ENCODE results near the gene TMEM250.

Gene TMEM250

DNA sequence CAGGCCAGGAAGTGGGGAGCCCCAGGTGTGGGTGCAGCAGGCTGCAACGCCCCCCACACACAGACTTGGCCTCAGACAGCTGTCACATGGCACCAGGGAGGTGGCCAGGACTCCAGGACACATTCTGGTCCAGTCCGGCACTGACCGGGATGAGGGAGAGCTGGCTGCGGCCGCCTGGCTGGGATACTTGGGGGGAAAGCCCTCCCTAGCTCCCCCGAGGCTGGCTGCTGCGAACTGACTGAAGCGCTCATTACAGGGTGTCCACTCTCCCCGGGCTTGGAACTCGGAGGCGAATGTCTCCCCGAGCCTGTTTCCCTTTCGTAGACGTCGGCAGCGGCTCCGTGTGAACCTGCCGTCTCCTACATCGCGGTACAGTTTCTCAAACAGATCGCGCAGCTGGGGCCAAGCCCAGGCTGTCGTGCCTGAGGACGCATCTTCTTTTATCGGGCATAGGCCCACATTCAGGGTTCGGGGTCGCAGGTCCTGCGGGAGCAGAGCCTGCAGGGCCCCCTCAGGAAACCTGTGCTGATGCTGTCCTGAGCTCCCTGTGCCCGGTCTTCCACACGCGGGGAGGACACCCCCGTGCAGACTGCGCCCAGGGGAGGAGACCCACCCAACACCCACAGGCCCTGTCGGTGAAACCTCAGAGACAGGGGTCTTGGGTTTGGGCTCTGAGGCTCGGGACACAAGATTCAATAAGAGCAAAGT, 43.4 kb downstream of the TMEM250 start:
- H3K36me3 Mint-ChIP-seq (ENCODE audit: insufficient read depth), result peaks cover 5% of the 10 kb centered on the region
- H3K27me3 Mint-ChIP-seq, result no peaks in the 10 kb centered on the region
- peaks cover 34% of the 10 kb centered on the region for H3K4me1 Mint-ChIP-seq
- no peak for DNase-seq (ENCODE audit: low spot score in 2 of 2)
- ATAC-seq (replicated peaks; ENCODE audit: extremely low read depth, poor library complexity, severe bottlenecking), result no peak
- H3K9me3 Mint-ChIP-seq, result no peaks in the 10 kb centered on the region
- H3K4me3 Mint-ChIP-seq, result no peak overlapping the region
- H3K27ac Mint-ChIP-seq (ENCODE audit: low read depth), result no peak overlapping the region

DNA sequence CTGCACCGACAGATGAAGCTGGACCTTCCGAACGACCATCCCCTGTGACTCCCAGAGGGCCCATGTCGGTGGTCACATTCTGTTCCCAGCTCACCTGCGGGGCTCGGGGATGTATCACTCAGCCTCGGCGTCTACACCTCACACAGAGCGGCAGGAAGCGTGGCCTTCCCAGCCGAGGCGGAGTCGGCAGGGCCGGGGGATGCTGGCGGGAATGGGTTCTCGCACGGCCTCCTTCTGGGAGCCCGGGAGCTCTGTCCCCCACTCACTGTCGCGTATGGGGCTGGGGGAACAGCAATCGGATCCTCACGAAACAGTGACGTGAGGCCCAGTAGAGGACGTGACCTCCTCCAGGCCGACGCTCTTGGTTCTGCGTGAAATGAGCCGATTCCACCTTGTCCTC, 44.0 kb downstream of the TMEM250 start:
- H3K4me1 Mint-ChIP-seq, result peaks cover 34% of the 10 kb centered on the region
- H3K27me3 Mint-ChIP-seq, result no peaks in the 10 kb centered on the region
- peaks cover 5% of the 10 kb centered on the region for H3K36me3 Mint-ChIP-seq (ENCODE audit: insufficient read depth)
- H3K9me3 Mint-ChIP-seq, result no peaks in the 10 kb centered on the region
- ATAC-seq (replicated peaks; ENCODE audit: extremely low read depth, poor library complexity, severe bottlenecking), result no peak
- DNase-seq (ENCODE audit: low spot score in 2 of 2), result no peak
- H3K27ac Mint-ChIP-seq (ENCODE audit: low read depth), result no peak overlapping the region
- no peak overlapping the region for H3K4me3 Mint-ChIP-seq

Data from central memory CD8-positive, alpha-beta T cell (primary cell).